Epithelial cell of esophagus (primary cell): ENCODE measurements around the gene LPIN3.

Experiments
- DNase-seq: peaks from one replicate; pipeline ENCODE4 v3.0.0; 2010; ENCODE audit warnings: low read depth
- H3K4me3 ChIP-seq: 2 replicates; pipeline ENCODE4 v1.5.1; 2011; ENCODE audit warnings: mild to moderate bottlenecking, low read length, control low read depth
- CTCF ChIP-seq: IDR thresholded peaks from 2 replicates; pipeline ENCODE4 v1.5.1; 2011; ENCODE audit warnings: low read depth, mild to moderate bottlenecking, low read length, control low read depth, inconsistent platforms; ENCODE audit not compliant: insufficient read depth; ENCODE audit errors: missing control alignments

Gene LPIN3

DNA sequence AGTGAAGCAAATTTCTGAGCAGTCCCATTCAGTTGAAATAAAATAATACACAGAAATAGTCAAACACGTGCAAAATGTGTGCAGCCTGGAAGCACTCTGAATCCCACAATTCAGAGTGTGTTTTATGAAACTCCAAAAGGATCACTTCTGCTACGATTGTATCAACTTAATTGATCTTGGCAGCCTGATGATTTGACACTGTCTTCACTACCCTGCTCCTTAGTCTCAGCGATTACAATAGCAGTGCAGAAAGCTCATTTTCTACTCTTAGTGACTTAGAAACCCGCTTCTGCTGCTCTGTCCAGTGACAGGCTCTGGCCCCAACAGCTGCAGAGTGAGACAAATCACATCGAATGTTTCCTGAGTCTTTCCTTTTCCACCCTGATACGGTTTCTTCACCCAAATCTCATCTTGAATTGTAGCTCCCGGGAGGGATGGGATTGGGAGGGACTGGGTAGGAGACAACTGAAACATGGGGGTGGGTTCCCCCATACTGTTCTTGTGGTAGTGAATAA lies 42.2 kb downstream of the LPIN3 start:
- H3K4me3 ChIP-seq: no peak overlapping the region
- no peak for TF ChIP-seq CTCF
- DNase-seq: no peak

- H3K4me3 ChIP-seq: no peak overlapping the region
- no peak for TF ChIP-seq CTCF
- DNase-seq: no peak
Measured at GRCh38 chr20:41386502-41387427, 46.1 kb downstream of the LPIN3 start.

DNA sequence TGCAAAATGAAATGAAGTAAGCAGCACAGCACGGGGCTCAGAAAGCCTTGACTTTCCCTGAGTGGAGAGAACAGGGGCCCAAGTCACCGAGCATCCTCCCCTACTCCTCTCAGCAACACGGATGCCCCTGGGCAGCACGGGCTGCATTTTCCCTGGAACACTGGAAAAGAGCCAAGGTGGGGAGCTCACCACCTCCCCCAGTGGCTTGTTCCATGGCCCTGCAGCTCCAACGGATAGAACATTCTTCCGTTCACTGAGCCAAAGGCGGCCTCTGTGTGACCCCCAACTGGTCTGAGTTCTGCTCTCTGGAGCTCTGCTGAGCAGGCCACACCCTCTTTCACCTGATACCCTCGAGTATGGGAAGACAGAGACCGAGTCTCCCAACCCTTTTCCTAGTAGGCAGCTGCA lies 46.8 kb downstream of the LPIN3 start:
- H3K4me3 ChIP-seq: no peak overlapping the region
- DNase-seq: no peak
- TF ChIP-seq CTCF: no peak

DNA sequence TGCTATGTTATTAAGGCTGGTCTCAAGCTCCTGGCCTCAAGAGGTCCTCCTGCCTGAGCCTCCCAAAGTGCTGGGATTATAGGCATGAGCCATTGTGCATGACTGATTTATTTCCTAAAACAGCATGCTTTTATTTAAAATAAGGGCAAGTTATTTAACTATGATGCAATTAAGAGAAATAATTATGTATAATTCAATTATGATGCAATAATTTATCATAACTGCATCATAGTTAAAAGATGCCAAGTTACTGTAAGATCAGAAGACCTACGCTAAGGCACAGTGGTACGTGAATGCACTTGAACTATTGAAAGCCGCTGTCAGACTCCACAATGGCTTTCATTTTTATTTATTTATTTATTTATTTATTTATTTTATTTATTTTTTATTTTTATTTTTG lies 50.3 kb downstream of the LPIN3 start:
- no peak overlapping the region for H3K4me3 ChIP-seq
- no peak for TF ChIP-seq CTCF
- no peak for DNase-seq

DNA sequence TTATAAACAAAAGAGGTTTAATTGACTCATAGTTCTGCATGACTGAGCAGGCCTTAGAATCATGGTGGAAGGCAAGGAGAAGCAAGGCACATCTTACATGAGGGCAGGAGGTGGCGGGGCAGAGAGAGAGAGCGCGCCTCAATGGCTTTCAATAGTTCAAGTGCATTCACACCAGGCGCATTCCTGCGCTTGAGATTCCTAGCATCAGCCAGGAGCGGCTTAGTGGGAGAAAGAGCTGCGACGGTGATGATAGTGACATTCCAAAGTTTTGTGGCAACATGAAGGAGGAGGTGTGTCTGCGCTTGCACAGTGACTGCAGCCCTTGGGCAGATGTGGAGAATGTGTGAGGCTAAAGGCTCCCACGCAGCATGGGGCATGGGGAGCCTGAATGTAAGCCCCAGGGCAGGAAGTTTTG lies 51.0 kb downstream of the LPIN3 start:
- TF ChIP-seq CTCF: no peak
- peak; percentile 91 for DNase-seq
- H3K4me3 ChIP-seq: no peak overlapping the region

DNA sequence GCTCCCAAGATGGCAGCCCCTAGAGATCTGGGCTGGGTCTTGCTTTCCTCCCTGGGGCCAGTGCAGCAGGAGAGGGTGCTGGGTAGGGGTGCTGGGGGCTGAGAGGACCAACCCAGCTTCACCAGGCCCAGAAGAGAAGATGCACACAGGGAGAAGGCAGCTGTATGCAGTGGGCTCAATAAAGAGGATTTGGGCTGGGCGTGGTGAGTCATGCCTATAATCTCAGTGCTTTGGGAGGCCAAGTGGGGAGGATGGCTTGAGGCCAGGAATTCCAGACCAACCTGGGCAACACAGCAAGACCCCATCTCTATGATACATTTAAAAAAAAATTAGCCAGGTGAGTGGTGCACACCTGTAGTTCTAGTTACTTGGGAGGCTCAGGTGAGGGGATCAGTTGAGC lies 51.7 kb downstream of the LPIN3 start:
- no peak for TF ChIP-seq CTCF
- DNase-seq: no peak
- no peak overlapping the region for H3K4me3 ChIP-seq
